Uterus (tissue), 4 donors: ENCODE measurements around the gene SLC34A2. TPM values are rescaled to one million over a fixed set of nuclear protein-coding genes. Genes with fewer than 3 reads are reported as not detected.

ENCODE experiments used
- DNase-seq, 2 donors: peaks; one replicate each; pipeline ENCODE4 v3.0.0-alpha.2; 2019 to 2020
- H3K27ac ChIP-seq, 2 donors: fragments of 200-600 bp; sonication (generic); 1 replicate in 1 of 2; 2 replicates in 1 of 2; pipeline ENCODE4 v1.5.1; 2016 to 2018
- H3K27me3 ChIP-seq, 2 donors: fragments of 200-600 bp; sonication (generic); one replicate each; pipeline ENCODE4 v1.5.1; 2018 to 2019; ENCODE audit warnings: control low read depth in 1 of 2
- H3K36me3 ChIP-seq, 2 donors: fragments of 200-600 bp; sonication (generic); one replicate each; pipeline ENCODE4 v1.5.1; 2019; ENCODE audit warnings: control low read depth in 1 of 2
- H3K4me1 ChIP-seq, 2 donors: fragments of 200-600 bp; sonication (generic); one replicate each; pipeline ENCODE4 v1.5.1; 2018 to 2019; ENCODE audit warnings: control low read depth in 1 of 2
- H3K4me3 ChIP-seq, 2 donors: fragments of 200-600 bp; sonication (generic); 1 replicate in 1 of 2; 2 replicates in 1 of 2; pipeline ENCODE4 v1.5.1; 2018 to 2019; ENCODE audit warnings: mild to moderate bottlenecking in 1 of 2
- H3K9me3 ChIP-seq, 2 donors: fragments of 200-600 bp; sonication (generic); one replicate each; pipeline ENCODE4 v1.5.1; 2019; ENCODE audit warnings: control low read depth in 1 of 2
- CTCF ChIP-seq, 4 experiments: fragments of 200-600 bp in 2 of 4; fragments of 450-650 bp in 2 of 4; sonication (generic) in 2 of 4; IDR thresholded peaks; one replicate each; pipeline ENCODE4 v1.5.1; 2016 to 2019; ENCODE audit warnings: antibody characterized with exemption in 4 of 4, mild to moderate bottlenecking in 2 of 4, moderate library complexity in 1 of 4
- POLR2A ChIP-seq, 2 donors: fragments of 450-650 bp; IDR thresholded peaks; one replicate each; pipeline ENCODE4 v1.6.1; 2016; ENCODE audit warnings: antibody characterized with exemption in 2 of 2, mild to moderate bottlenecking in 1 of 2, moderate library complexity in 1 of 2
- intact Hi-C: fragments of 100-400 bp; cut with DNase I; formaldehyde crosslinking; loops from one replicate; pipeline ENCODE4 v1.15.1; 2023; ENCODE audit warnings: low total_unique reads
- total RNA-seq, 4 donors: library from RNA; depleted of rRNA in 3 of 4; stranded (reverse); fragments of >200 nt in 3 of 4; gene quantifications; one replicate each; pipeline versions ENCODE4 v1.1.0 to v1.2.4, GENCODE V29; 2014 to 2023
- donor health status: DM: yes; HTN: yes; CAD: no.

SLC34A2 gene
- total RNA-seq, 4 donors from 2014 or later: 2.6 to 31.2 (median 4.1) TPM; not detected in 1

GRCh38 chr4:25687773-25688172 is 32.1 kb downstream of the SLC34A2 start:
- intact Hi-C loops: no loop called here
- Histone ChIP-seq H3K27me3 (no peaks in the 10 kb centered on the region), H3K27ac (no peak overlapping the region), H3K36me3 (no peaks in the 10 kb centered on the region), H3K4me1 (no peaks in the 10 kb centered on the region), H3K9me3 (peaks cover 0 to 6% of the 10 kb centered on the region in 2 donors), H3K4me3 (no peak overlapping the region)
- no peak for TF ChIP-seq POLR2A (IDR thresholded peaks at IDR 0.05)
- TF ChIP-seq CTCF (IDR thresholded peaks at IDR 0.05): no peak
- DNase-seq: no peak

GRCh38 chr4:25694466-25694865 is 38.8 kb downstream of the SLC34A2 start:
- no peaks in the 10 kb centered on the region for H3K36me3 ChIP-seq
- no peak overlapping the region for H3K27ac ChIP-seq
- no peak overlapping the region for H3K4me3 ChIP-seq
- DNase-seq: no peak
- no peaks in the 10 kb centered on the region for H3K27me3 ChIP-seq
- H3K9me3 ChIP-seq: peaks cover 0 to 6% of the 10 kb centered on the region in 2 donors
- intact Hi-C loops: no loop called here
- TF ChIP-seq POLR2A (IDR thresholded peaks at IDR 0.05): no peak
- no peak for TF ChIP-seq CTCF (IDR thresholded peaks at IDR 0.05)
- no peaks in the 10 kb centered on the region for H3K4me1 ChIP-seq

GRCh38 chr4:25696409-25696808 is 40.8 kb downstream of the SLC34A2 start:
- no peak for DNase-seq
- intact Hi-C loops: no loop called here

GRCh38 chr4:25697516-25697915 is 41.9 kb downstream of the SLC34A2 start:
- H3K27ac ChIP-seq: no peak overlapping the region
- no peaks in the 10 kb centered on the region for H3K27me3 ChIP-seq
- TF ChIP-seq CTCF (IDR thresholded peaks at IDR 0.05) (no peak), POLR2A (IDR thresholded peaks at IDR 0.05) (no peak)
- no peak for DNase-seq
- intact Hi-C loops: no loop called here
- H3K4me1 ChIP-seq: no peaks in the 10 kb centered on the region
- H3K36me3 ChIP-seq: no peaks in the 10 kb centered on the region
- H3K9me3 ChIP-seq: no peaks in the 10 kb centered on the region
- no peak overlapping the region for H3K4me3 ChIP-seq

More at GRCh38 chr4:25696409-25696808, 40.8 kb downstream of the SLC34A2 start:
- Histone ChIP-seq H3K4me1 (no peaks in the 10 kb centered on the region), H3K27me3 (no peaks in the 10 kb centered on the region), H3K27ac (no peak overlapping the region), H3K4me3 (no peak overlapping the region), H3K36me3 (no peaks in the 10 kb centered on the region), H3K9me3 (no peaks in the 10 kb centered on the region)
- TF ChIP-seq POLR2A (IDR thresholded peaks at IDR 0.05): no peak
- TF ChIP-seq CTCF (IDR thresholded peaks at IDR 0.05): no peak

GRCh38 chr4:25700661-25701060 is 45.0 kb downstream of the SLC34A2 start:
- Histone ChIP-seq H3K9me3 (no peaks in the 10 kb centered on the region), H3K27ac (no peak overlapping the region), H3K27me3 (no peaks in the 10 kb centered on the region), H3K4me3 (no peak overlapping the region), H3K36me3 (no peaks in the 10 kb centered on the region), H3K4me1 (no peaks in the 10 kb centered on the region)
- intact Hi-C loops: no loop called here
- TF ChIP-seq CTCF (IDR thresholded peaks at IDR 0.05) (no peak), POLR2A (IDR thresholded peaks at IDR 0.05) (no peak)
- DNase-seq: no peak
